ENCODE data around the gene LMNB1. TPM values are rescaled to one million over a fixed set of nuclear protein-coding genes. Genes with fewer than 3 reads are reported as not detected.

The LMNB1 gene
- total RNA-seq, 1 experiment from 2014 or later, result 150 TPM

GRCh38 chr5:126808521-126808988 lies 31.6 kb downstream of the LMNB1 start:
- ATAC-seq, result peak; percentile 79
- no TSS peak for BruUV-seq (replicated peaks)
- Histone ChIP-seq H3K9me3 (ENCODE audit: control insufficient read depth in 1 of 2, insufficient read depth in 1 of 2, low read depth in 1 of 2, low read length in 2 of 2) (no peaks in the 10 kb centered on the region), H3K36me3 (ENCODE audit: control insufficient read depth in 1 of 2, insufficient read depth in 2 of 2, low read length in 2 of 2) (peaks cover 29 to 57% of the 10 kb centered on the region in 2 experiments), H3K4me1 (ENCODE audit: control insufficient read depth in 1 of 2, insufficient read depth in 2 of 2, low read length in 2 of 2) (no peaks in the 10 kb centered on the region), H4K20me1 (ENCODE audit: insufficient read depth) (no peaks in the 10 kb centered on the region), H3K9ac (ENCODE audit: low read length) (no peak overlapping the region), H3K9me2 (ENCODE audit: insufficient read depth) (no peaks in the 10 kb centered on the region), H3K27me3 (ENCODE audit: insufficient read depth, low read length) (no peaks in the 10 kb centered on the region), H3K4me3 (replicated peaks in 1 of 2; ENCODE audit: low read depth in 1 of 2, low read length in 2 of 2) (no peak overlapping the region), H3K79me2 (ENCODE audit: insufficient read depth, low read length) (peaks cover 87% of the 10 kb centered on the region), H3K27ac (ENCODE audit: low read depth, low read length) (no peak overlapping the region), H2AFZ (ENCODE audit: low read depth, low read length, poor library complexity, severe bottlenecking) (no peak overlapping the region), H3K4me2 (ENCODE audit: low read length) (no peak overlapping the region)
- no peak for DNase-seq (ENCODE audit: low read depth, low spot score)
- RAD21 ChIA-PET (ENCODE audit: low non-redundant PET in 1 of 2, low total read pairs in 2 of 2, uncharacterized antibody in 2 of 2, unreplicated experiment in 2 of 2), result no interaction called here
- TF ChIP-seq CTCF (IDR thresholded peaks at IDR 0.05 in 2 of 3, conservative IDR thresholded peaks at IDR 0.05 in 1 of 3; ENCODE audit: borderline replicate concordance in 1 of 3, insufficient read depth in 1 of 3, low read depth in 2 of 3, low read length in 2 of 3), result peak; percentile 35 to 49 (median 44); a peak in 3 of 6 replicates
- TF ChIP-seq RAD21 (IDR thresholded peaks at IDR 0.05; ENCODE audit: low read depth), result peak; percentile 54
- TF ChIP-seq ELF1 (IDR thresholded peaks at IDR 0.05; ENCODE audit: borderline replicate concordance, low read depth), result no peak
- intact Hi-C loops (cut with micrococcal nuclease), result loop anchor here (1.0 to 10.0 kb wide), 2 partner anchors 64 to 132 kb away; no protein-coding TSS in a partner anchor
- CTCF ChIA-PET, result interaction anchor here (0.5 to 1.3 kb wide), 10 partner anchors 9 to 684 kb away, joined by 3 to 5 read pairs (median 3); no protein-coding TSS in a partner anchor
- POLR2A ChIA-PET, result no interaction called here

- no TSS peak for BruUV-seq (replicated peaks)
- peaks cover 29 to 57% of the 10 kb centered on the region in 2 experiments for H3K36me3 ChIP-seq (ENCODE audit: control insufficient read depth in 1 of 2, insufficient read depth in 2 of 2, low read length in 2 of 2)
- CTCF ChIA-PET, result interaction anchor here (0.5 to 1.3 kb wide), 3 partner anchors 130 to 137 kb away, joined by 3 to 5 read pairs (median 3); no protein-coding TSS in a partner anchor
- TF ChIP-seq CTCF (IDR thresholded peaks at IDR 0.05 in 2 of 3, conservative IDR thresholded peaks at IDR 0.05 in 1 of 3; ENCODE audit: borderline replicate concordance in 1 of 3, insufficient read depth in 1 of 3, low read depth in 2 of 3, low read length in 2 of 3) (no peak), SRF (IDR thresholded peaks at IDR 0.05; ENCODE audit: low read depth) (no peak), RAD21 (IDR thresholded peaks at IDR 0.05; ENCODE audit: low read depth) (no peak), CEBPB (IDR thresholded peaks at IDR 0.05; ENCODE audit: low read depth) (no peak), ELF1 (IDR thresholded peaks at IDR 0.05; ENCODE audit: borderline replicate concordance, low read depth) (no peak), SP1 (IDR thresholded peaks at IDR 0.05; ENCODE audit: low read depth) (no peak), YY1 (IDR thresholded peaks at IDR 0.05; ENCODE audit: extremely low read depth, insufficient replicate concordance, low read depth, low read length) (no peak), EZH2 (IDR thresholded peaks at IDR 0.05) (no peak), REST (IDR thresholded peaks at IDR 0.05; ENCODE audit: low read depth) (no peak), ZFX (IDR thresholded peaks at IDR 0.05) (no peak), FOSL1 (IDR thresholded peaks at IDR 0.05; ENCODE audit: low read depth) (no peak)
Observed at GRCh38 chr5:126809916-126810315, 33.0 kb downstream of the LMNB1 start.

More at GRCh38 chr5:126809916-126810315, 33.0 kb downstream of the LMNB1 start:
- ChIA-PET RAD21 (ENCODE audit: low non-redundant PET in 1 of 2, low total read pairs in 2 of 2, uncharacterized antibody in 2 of 2, unreplicated experiment in 2 of 2) (no interaction called here), POLR2A (no interaction called here)
- H3K4me2 ChIP-seq (ENCODE audit: low read length), result no peak overlapping the region
- H3K79me2 ChIP-seq (ENCODE audit: insufficient read depth, low read length), result peaks cover 86% of the 10 kb centered on the region
- ATAC-seq (no peak), DNase-seq (ENCODE audit: low read depth, low spot score) (no peak)
- H3K9me2 ChIP-seq (ENCODE audit: insufficient read depth), result no peaks in the 10 kb centered on the region
- intact Hi-C loops (cut with micrococcal nuclease), result loop anchor here (10.0 kb wide), 1 partner anchor 65 kb away; no protein-coding TSS in a partner anchor
- no peak overlapping the region for H3K4me3 ChIP-seq (replicated peaks in 1 of 2; ENCODE audit: low read depth in 1 of 2, low read length in 2 of 2)
- no peak overlapping the region for H3K27ac ChIP-seq (ENCODE audit: low read depth, low read length)
- no peaks in the 10 kb centered on the region for H3K4me1 ChIP-seq (ENCODE audit: control insufficient read depth in 1 of 2, insufficient read depth in 2 of 2, low read length in 2 of 2)
- no peaks in the 10 kb centered on the region for H3K9me3 ChIP-seq (ENCODE audit: control insufficient read depth in 1 of 2, insufficient read depth in 1 of 2, low read depth in 1 of 2, low read length in 2 of 2)
- H4K20me1 ChIP-seq (ENCODE audit: insufficient read depth), result no peaks in the 10 kb centered on the region
- no peak overlapping the region for H3K9ac ChIP-seq (ENCODE audit: low read length)
- H2AFZ ChIP-seq (ENCODE audit: low read depth, low read length, poor library complexity, severe bottlenecking), result no peak overlapping the region
- no peaks in the 10 kb centered on the region for H3K27me3 ChIP-seq (ENCODE audit: insufficient read depth, low read length)
